ENCODE results near the gene MFNG.

DNA sequence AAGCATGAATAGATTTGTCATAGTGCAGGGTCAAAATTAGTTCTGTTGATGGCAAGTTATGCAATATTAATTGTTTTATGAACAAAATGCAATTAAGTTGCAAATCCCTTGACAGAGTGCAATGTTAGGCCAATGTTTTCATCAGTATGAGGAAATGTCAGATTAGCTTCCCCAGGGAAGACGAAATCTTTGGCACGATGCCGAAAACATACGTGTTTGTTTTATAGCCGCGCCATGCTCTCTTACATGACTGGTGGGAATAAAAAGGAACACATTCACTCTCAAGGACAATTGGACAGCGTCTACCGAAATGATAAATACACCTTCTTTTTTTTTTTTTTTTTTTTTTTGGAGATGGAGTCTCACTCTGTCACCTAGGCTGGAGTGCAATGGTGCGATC, 27.0 kb downstream of the MFNG start:
- TF ChIP-seq CTCF (IDR thresholded peaks at IDR 0.05) = no peak
- no peak for TF ChIP-seq POLR2A (IDR thresholded peaks at IDR 0.05)
